GM23248 (cell line): ENCODE results near the gene ANO4.

Experiments used
- EZH2 ChIP-seq: fragments of 200-600 bp; sonication (generic); IDR thresholded peaks from 2 replicates; pipeline ENCODE4 v1.6.1; 2018; ENCODE audit warnings: antibody characterized with exemption, mild to moderate bottlenecking; ENCODE audit not compliant: insufficient read depth, poor library complexity, severe bottlenecking
- EZH2phosphoT487 ChIP-seq: fragments of 200-600 bp; sonication (generic); IDR thresholded peaks from 2 replicates; pipeline ENCODE4 v1.6.1; 2018; ENCODE audit warnings: antibody characterized with exemption, moderate library complexity, mild to moderate bottlenecking, low read depth; ENCODE audit not compliant: insufficient read depth

DNA sequence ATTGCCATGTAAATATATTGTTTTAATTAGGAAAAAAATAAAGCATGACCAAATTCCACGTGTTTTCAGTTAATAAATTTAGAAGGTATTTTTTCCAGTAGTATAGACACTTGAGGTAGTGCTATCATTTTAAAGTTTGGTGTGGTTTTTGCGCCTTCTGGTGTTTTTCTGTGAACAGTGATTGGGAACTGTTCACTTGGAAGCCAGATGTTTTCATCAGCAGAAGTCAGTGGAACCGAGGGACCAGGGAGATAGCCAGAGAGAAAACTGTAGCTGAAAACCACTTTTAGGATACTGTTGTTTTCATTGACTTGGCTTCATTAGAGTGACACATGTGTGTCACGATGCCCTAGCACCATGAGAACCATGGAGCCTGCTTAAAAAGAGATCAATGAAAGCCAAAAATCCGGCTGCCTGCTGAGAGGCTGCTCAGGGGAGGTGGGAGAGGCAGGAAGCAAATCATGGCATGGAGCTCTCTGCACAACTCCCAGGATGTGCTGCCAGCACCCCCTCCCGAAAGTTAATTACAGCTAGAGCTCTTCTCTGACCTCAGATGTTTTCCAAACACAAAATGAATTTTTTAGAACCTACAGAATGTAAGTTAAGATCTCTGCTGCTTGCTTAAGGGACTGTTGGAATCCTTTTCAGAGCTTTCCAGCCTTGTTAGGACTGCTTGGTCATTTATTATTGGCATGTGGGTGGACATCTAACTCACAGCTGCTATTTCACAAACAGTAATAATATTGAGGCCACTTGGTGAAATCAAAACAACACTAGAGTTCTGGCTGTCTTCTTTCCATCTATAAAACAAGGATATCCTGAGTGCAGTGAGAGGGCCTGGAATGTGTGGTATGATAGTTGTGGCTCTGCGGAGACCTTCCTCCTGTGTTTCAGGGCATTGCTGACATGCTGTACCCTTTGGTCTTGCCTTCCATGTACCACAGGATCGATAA is 192.3 kb downstream of the ANO4 start:
- TF ChIP-seq EZH2 (no peak), EZH2phosphoT487 (no peak)
